AG09319 (cell line): ENCODE measurements around the gene CD6.

ENCODE experiments used
- DNase-seq: peaks from one replicate; pipeline ENCODE4 v3.0.0-alpha.2; 2010; ENCODE audit warnings: low read depth; ENCODE audit errors: extremely low read depth
- TF ChIP-seq, protein P1 (sequence below): IDR thresholded peaks from 2 replicates; pipeline ENCODE4 v1.5.1; 2011; ENCODE audit warnings: low read depth, mild to moderate bottlenecking, inconsistent platforms, low read length, moderate library complexity

Gene CD6

GRCh38 chr11:61032824-61033223, 61.3 kb downstream of the CD6 start:
- TF ChIP-seq, protein P1, sequence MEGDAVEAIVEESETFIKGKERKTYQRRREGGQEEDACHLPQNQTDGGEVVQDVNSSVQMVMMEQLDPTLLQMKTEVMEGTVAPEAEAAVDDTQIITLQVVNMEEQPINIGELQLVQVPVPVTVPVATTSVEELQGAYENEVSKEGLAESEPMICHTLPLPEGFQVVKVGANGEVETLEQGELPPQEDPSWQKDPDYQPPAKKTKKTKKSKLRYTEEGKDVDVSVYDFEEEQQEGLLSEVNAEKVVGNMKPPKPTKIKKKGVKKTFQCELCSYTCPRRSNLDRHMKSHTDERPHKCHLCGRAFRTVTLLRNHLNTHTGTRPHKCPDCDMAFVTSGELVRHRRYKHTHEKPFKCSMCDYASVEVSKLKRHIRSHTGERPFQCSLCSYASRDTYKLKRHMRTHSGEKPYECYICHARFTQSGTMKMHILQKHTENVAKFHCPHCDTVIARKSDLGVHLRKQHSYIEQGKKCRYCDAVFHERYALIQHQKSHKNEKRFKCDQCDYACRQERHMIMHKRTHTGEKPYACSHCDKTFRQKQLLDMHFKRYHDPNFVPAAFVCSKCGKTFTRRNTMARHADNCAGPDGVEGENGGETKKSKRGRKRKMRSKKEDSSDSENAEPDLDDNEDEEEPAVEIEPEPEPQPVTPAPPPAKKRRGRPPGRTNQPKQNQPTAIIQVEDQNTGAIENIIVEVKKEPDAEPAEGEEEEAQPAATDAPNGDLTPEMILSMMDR, result no peak
- DNase-seq, result no peak

GRCh38 chr11:61033417-61033816, 61.9 kb downstream of the CD6 start:
- TF ChIP-seq, protein P1, result no peak
- DNase-seq, result no peak

- TF ChIP-seq, protein P1, result no peak
Observed at GRCh38 chr11:61034111-61034510, 62.6 kb downstream of the CD6 start.

DNA sequence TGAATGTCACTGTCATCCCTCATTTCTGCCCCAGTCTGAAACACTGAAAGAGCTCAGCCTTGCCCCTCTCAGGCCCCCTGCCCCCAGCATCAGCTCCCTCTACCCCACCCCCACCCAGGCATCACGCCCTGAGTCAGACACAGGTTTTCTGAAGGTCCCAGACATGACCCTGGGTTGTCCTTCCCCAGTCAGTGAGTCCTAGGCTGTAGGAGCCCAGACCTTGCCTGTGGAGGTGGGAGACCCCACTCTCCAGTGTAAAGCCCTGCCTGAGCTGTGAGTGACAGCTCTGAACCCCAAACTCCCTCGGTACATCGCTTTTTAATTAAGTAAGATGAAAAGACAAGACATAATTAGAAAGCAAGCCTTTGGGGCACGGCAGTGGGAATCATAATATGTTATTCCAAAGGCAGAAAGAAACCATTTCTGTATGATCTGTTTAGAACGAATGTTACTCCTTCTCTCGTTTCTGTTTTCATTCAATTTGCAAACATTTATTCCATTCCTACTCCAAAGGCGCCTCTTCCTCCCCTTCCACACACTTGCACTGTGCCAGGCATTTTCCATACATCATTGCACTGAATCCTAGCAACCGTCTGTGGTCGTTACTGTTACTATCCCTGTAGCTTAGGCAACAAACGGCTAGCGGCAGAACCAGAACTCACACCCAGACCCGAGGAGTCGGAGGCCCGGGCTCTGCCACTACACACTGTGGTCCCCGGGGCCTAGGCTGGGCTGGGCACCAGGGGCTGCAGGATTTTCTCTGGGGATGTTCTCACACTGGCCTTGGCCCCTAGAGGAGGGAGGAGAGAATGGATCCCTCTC, 63.4 kb downstream of the CD6 start:
- no peak for DNase-seq
- TF ChIP-seq, protein P1, result no peak

More at GRCh38 chr11:61034111-61034510, 62.6 kb downstream of the CD6 start:
- no peak for DNase-seq

GRCh38 chr11:61035526-61035835, 64.0 kb downstream of the CD6 start:
- DNase-seq, result no peak
- TF ChIP-seq, protein P1, result no peak

DNA sequence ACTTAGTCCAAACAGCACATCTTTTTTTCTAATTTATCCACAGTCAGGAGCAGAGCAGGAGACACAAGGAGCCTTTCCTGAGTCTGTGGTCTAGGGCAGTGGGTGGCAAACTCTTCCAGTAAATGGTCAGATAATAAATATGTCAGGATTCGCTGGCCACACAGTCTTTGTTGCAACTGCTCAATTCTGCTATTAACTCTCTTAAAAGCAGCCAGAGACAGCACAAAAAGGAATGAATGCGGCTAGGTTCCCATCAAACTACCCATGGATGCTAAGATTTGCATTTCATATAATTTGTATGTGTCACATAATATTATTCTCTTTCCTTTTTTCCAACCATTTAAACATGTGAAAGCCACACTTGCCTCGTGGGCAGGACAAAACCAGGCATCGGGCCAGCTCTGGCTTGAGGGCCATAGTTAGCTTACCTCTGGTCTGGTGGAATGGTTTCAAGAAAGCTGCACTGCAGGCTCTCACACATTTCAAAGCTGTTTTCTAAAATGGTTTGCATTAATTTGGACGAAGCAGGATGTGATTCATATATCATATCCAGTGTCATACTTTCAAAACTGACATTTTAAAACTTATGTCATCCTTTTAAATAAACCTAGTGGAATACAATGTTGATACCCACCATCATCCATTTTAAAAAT, 66.1 kb downstream of the CD6 start:
- DNase-seq, result peak; percentile 3
- TF ChIP-seq, protein P1, result no peak

GRCh38 chr11:61039916-61040315, 68.4 kb downstream of the CD6 start:
- TF ChIP-seq, protein P1, result no peak
- no peak for DNase-seq
